Measurements from ENCODE around the gene GRM8.

GRM8 gene

DNA sequence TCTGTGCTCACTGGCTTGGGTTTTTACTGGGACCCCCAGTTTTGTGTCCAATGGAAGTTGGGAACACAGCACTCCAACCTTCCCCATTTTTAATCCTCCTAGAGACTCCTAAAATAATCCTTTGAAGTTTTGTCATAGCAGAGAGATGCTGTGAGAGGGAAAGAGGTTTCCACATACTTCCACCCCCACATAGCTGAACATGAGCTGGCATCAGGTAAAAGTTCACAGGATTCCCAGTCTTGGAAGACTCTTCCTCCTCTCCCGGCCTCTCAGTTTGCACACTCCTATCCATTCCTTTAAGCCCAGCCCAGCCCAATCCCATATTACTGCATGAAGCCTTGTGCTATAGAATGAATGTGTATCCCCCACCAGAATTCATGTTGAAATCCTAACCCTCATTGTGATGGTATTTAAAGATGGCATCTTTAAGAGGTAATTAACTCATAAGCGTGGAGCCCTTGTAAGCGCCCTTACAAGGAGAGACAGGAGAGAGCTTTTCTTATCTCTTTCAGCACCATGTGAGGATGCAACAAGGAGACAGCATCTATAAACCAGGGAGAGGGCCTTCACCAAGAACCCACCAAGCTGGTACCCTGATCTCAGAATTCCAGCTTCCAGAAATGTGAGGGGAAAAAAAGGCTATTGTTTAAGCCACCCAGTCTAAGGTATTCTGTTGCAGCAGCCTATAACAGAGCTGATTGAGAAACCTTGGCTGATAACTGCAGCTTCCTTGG, 22.4 kb downstream of the GRM8 start:
- no peak for DNase-seq

DNA sequence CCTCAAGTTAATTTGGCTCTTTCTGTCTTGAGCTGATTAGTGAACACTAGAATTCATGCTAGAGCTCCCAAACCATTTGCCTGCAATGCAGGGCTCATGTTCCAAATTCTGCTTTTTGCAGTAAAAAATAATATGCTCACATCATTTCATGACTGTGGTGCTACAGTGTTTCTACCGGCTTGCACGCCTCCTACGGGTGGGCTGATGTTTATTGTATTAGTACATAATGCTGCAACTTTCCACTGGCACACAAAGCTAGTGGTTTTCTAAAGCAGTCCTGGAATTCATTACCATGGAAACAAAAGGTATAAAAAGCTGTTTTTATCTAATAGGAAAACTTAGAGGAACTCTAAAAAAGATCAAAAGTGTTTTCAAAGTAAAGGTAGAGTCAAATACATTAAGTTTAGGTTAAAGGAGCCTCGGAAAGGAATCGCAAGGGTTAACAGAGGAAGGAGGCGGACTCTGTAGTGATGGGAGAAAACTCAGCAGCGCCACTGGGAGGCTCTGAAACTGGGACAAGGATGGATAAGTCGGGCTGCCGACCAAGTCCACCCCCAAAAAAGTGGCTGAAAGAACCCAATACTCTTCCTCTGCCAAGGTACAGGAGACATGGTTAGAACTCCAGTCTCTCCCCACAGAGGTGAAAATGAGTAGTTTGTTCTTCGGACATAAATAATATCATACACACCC, 25.9 kb downstream of the GRM8 start:
- DNase-seq = no peak

DNA sequence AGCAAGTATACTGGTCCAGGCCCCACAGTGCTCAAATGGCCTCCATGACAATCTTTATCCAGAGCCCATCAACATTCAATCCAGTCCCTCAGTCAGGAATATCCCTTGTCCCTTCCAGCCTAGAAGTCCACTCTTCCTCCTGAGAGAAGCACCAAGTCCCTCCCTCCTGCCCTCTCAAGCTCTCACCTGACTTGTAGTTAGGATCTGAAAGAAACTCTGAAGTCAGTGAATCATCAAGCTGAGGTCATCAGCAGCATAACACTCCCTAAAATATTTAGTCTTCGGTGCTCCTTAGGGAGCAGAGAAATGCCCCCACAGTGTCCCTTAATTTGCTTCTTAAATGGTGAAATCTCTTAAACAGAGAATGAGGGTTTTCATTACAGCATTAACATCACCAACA, 31.0 kb downstream of the GRM8 start:
- DNase-seq = no peak

DNA sequence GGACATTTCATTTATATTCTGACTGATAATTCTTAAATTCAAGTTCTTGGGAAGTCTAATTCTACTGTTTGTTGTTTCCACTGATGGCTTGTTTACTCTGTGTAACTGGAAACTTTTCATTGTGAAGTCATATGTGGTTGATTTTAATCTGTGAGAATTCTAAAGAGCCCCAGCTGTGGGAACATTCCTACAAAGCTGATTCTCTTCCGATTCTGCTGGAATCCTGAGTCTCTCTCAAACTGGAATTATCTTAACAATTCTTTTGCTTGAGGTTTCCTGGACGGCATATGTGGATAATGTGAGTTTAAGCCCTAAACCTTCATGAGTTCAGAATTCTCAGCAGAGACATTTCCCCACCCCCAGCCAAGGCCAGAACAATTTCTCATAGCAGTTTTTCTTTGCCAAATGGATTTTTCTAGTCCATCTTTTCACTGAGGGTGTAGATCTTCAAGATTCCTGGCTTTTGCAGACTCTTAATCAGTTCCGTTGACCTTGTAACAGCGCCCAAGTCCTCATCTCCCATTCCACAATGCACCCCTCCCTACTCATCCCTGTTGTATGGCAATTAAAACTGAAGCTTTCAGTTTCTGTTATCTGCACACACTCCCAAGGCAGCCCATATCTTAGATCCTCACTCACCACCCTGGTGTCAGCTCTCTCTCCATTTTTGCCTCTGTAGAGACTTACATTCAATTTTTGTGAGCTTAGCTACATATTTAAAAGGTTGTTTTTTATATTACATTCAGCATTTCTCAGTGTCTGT, 37.6 kb downstream of the GRM8 start:
- DNase-seq = no peak

DNA sequence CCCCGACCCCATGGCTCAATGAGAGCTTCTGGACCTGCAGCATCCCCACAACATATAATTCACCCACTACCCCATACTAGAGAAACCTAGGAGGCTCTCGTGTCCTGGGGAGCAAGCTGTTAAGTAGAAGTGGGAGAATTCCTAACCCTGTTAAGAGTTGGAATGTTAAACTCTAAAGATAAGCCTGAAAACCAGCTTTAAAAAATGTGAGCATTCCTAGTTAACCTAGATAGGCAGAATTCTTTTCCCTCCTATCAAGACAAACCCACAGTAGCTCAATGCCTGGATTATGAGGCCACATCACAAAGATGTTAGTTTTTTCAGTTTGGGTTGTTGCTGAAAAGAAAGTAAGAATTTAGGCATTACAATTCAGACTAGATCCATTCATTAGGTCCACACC, 42.9 kb downstream of the GRM8 start:
- DNase-seq = no peak

DNA sequence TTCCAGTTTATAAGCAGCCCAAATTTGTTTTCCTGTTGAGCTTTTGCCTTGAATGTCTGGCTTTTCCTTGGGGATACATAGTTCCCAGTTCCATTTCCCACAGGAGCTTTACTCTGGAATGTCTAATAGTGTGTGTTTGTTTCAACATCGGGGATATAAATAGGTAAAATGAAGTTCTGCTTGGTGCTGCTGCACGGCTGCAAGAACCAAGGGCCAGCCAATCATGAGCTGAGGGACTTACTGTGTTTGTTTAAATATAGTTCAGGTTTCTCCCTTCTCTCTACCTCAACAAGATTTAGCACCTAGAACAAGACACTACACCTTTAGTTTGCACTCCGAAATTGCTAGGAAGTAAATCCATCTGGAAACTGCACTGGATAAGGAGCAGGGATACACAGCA, 43.9 kb downstream of the GRM8 start:
- no peak for DNase-seq

DNA sequence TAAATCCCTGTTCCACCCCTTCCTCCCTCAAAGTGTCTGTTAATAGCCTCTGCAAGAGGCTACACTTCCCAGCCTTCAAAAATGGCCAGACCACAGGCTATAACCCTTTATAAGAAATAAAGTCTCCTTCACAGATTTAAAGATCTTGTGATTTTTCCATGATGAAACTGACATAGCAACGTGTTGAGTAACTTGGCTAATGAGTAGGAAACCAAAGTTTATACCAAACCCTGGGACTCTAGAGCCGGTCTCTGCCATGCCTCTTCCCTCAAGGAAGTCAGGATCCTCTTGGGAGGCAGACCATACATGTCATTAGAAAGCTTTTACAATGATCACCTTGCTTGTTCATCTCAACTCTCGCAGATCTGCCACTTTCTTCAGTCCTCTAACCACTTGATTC, 44.4 kb downstream of the GRM8 start:
- DNase-seq = no peak

DNA sequence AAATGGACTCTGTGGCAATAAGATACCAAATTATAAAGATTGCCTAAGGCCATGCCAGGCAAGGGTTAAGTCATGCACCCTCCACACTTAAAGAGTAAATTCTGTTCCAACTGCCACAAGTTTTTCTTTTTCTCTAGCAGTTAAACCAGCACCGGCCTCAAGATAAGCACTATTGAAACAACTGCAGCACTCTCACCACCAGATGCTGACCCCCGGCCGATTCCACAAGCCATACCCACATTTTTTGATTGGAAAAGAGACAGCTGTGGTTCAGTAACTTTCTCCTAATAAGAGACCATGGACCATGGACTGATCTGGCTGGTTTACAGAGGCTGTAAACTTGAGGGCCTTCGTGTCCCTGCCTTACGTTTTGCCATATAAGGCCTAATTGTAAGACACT, 44.9 kb downstream of the GRM8 start:
- DNase-seq = no peak

DNA sequence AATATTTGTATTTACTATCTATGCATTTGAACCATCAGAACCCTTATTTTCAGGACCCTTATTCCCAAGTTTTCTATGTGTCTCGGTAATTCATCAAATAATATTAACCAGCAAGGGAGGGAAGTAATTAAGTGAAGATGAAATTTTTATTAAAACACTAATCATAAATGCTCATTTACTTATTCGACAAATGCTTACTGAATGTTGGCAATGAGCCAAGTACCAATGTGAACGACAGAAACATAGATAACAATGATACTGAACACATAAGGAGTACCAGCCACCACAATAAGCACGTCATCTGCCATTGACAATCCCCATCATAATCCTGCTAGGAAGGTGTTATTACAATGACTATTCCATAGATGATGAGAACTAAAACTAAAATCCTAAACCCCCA, 45.5 kb downstream of the GRM8 start:
- DNase-seq = no peak

DNA sequence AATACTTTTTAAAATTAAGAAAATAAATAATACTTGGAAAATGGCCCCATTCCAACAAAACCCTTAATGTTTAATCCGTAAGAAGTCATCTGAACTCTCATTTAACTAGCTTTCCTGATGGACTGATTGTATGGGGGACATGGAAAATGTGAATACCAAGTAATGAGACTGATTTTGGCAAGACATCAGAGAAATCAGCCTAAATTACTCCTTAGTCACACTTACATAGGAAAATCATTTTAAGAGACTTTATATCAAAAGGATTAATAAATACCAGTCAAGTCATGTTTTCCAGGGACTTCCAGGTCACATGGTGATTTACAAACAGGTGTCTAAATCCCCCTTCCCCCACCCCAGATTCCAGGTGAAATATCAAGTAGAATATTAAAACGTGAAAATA, 58.2 kb downstream of the GRM8 start:
- no peak for DNase-seq

DNA sequence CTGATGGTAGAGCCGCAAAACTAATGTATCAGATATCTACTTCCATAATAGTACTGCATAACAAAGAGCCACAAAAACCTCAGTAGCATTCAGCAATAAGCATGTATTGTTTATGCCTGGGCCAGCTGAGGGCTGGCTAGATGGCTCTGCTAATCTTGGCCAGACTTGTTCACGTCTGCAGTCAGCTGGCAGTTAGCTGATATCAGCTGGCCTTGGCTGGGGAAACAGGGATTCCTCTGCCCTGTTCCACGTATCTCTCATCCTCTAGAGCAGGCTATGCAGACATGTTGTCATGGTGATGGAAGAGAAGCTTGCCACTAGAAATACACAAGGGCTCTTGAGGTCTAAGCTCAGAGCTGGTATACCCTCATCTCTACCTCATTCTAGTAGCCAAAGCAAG, 62.9 kb downstream of the GRM8 start:
- DNase-seq = no peak

DNA sequence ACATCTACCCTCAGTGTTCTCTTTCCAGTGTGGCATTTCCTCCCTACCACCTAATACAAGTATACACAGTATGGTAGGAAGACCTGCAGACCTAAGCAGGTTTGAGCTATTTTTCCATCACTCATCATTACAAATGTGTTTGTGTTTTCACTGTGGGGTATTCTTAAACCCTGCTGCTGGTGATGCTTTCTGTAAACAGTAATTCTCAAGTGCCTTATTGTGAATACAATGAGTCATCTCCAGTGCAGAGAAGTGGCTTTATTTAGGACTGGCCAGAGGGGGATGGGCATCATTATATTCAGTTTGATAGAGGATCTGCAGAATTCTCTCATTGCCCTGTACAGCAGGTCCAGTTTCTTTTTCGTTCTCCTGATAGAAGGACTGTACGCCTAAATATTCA, 63.7 kb downstream of the GRM8 start:
- DNase-seq = no peak

DNA sequence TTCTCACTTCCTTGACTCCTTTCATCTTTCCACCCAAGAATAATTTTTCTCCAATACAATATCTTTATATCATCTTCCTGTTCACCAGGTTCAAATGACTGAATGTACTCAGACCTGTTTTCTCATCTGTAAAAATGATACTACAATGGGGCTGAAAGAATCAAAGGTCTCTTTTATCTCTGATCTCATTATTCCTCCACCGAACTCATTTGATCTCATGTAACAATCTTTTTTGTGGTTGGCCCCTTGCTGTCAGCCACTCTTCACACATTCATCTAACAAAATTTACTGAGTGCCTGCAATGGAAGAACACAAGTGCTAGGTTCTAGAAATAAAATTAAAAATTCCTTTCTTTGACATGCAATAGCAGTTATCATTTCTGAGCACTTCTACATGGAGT, 65.0 kb downstream of the GRM8 start:
- DNase-seq = no peak

DNA sequence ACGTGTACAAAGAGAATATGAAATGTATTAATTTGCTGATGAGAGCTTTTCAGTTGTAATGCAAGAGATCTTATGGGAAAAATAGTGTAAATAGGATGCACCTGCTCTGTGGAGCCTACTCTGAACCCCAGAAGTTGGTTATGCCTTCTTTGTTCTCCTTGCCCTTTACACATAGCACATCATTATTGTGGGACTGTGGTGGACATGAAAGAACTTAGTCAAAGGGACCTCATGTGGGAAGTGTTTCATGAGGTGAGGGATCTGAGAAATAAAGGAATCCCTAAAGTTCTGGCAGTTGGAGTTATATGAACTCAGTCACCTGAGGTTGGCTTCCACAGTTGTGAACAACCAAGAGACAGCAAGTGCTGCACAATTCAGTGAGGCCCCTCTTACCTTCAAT, 66.1 kb downstream of the GRM8 start:
- no peak for DNase-seq

DNA sequence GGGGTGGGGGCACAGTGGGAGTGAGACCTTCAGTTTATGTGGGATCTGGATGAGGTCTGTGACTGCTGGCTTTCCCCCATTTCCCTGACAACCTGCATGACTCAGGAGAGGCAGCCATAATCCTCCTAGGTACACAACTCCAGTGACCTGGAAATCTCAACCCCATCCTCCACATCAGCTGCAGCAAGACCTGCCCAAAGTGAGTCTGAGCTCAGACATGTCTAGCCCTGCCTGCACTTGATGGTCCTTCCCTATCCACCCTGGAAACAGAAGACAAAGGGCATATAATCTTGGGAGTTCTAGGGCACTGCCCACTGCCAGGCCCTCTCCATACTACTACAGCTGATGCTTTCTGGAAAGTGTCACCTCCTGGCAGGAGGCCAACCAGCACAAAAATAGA, 75.6 kb downstream of the GRM8 start:
- DNase-seq = no peak

DNA sequence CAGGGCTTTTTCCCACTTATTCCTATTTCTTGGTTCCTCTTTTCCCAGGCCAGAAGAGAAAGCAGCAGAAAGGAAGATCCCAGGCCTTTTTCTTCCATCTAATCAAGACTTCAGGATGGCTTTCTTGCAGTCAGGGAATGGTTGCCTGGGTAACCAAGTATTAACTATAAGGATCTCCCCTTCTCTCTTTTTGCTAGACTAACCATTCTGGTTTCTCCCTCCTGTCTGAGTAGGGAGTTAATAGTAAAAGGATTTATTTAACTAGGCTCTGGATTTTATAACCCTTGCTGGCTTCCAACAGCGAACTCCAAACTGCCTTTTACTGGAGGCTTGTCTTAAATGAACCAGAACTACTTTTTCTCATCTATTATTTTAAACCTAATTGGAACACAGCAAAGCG, 90.4 kb downstream of the GRM8 start:
- no peak for DNase-seq

DNA sequence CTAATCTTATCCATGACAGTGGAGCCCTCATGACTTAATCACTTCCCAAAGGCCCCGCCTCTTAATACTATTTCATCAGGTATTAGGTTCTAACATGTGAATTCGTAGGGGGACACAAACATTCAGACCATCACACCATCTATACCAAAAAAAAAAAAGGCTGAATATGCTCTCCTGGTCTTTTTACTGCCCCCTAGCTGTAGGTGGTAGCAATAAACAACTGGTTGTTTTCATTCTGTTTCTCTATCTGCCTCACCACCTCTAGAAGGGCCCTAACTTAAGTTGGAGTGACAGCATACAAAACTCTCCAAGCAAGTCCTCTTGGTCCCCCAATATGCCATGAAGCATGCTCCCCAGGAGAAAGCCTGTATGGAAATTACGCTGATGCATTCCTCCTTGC, 94.1 kb downstream of the GRM8 start:
- no peak for DNase-seq

DNA sequence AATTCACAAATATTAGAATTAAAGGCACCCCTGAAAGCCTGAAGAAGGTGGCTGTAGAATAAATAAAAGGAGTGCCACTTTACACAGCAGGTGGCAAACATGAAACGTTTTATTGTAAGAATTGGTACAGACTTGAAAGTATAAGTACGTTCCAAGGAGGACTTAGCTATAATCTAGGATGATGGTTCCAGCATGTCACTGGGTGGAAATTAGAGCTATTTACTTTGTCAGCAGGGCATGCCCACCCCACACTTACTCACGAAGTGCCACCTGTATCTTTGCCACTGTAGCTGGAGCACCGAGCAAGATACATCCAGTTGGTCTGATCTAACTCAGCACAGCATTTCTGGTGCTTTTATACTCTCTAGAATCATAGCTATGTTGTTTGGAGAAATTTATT, 97.8 kb downstream of the GRM8 start:
- DNase-seq = no peak

DNA sequence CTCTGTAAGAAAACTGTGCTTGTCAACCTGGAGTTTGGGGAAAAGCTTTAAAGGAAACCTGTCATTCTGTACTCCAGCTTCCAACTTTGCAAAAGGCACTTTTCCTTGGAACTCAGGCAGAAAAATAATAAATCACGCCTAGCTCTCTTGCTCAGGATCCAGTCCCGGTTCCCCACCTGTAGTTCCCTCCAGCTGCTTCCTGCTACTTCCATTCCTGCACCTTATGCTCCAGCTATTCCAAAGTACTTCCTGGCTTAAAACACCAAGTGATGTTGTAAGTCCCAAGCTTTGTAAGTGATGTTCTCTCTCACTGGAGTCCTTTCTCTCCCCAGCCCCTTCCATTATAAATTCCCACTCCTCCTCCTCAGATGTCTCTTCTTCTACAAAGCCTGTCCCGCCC, 98.6 kb downstream of the GRM8 start:
- DNase-seq = no peak

DNA sequence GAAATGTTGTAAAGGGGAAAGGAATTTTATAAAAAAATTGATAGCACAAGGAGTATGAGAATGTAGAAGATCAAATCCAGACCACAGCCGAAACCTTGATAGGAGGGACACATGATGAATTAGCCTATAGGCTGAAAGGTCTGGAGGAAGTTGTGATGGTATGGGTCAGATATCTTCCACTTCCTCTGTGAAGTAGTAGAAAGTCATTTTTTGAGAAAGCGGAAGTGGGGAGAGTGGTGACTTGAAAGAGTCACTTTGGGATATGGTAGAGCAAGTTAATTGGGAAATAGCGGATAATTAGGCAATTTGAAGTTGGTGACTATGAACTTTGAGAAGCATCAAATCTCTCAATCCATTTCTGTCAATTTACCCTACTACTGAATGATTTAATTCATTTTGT, 99.4 kb downstream of the GRM8 start:
- DNase-seq = no peak

DNA sequence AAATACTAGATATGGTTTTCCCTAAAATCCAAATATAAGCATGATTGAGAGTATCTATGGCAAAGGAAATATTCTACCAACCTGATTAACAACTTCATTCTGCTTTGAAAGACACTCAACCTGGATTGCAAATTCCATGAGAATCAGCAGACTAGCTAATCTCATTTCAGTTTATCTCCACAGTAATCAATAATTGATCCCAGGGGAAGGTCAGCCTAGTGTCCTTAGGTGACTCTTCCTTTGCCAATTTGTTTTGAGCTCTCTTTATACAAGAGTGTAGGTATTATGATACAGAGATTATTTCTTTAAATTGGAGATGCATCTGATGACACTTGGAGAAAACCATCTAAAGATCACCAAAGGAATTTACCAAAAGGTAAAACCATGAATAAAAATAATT, 100.3 kb downstream of the GRM8 start:
- no peak for DNase-seq

DNA sequence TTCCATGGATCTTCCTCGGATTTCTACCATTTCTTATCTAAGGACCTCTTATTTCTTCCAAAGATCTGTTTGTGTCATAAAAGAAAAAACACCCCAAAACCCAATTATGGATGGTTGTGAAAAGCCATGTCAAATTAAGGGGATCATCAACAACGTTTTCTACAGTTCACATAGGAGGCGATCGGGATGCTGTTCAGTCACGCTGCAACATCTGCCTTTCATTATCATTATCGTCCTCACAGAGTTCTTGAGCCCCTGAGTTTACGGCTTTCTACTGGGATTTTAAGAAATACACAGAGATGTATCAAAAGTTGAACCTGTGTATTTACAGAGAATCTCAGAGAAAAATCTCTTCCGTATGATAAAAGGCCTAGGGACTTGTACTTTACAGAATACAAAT, 101.4 kb downstream of the GRM8 start:
- no peak for DNase-seq

DNA sequence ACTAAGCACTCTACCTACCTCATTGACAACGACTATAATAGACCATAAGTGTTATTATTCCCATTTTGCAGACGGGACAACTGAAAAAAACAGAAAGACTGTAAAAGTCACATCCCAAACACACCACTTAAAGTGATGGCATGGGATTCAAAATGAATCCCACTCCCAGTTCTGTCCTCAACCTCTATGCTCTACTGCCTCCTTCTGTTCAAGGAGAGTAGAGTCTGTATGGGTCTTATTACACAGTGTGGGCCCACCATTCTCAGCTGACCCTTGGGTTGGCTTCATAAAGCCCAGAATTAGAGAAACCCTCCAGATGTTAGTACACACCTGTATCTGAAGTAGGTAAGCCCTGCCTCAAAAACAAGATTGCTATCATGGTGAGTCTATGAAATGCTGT, 102.2 kb downstream of the GRM8 start:
- DNase-seq = no peak
